Measurements from ENCODE around the gene RAP1GAP.

Gene RAP1GAP

DNA sequence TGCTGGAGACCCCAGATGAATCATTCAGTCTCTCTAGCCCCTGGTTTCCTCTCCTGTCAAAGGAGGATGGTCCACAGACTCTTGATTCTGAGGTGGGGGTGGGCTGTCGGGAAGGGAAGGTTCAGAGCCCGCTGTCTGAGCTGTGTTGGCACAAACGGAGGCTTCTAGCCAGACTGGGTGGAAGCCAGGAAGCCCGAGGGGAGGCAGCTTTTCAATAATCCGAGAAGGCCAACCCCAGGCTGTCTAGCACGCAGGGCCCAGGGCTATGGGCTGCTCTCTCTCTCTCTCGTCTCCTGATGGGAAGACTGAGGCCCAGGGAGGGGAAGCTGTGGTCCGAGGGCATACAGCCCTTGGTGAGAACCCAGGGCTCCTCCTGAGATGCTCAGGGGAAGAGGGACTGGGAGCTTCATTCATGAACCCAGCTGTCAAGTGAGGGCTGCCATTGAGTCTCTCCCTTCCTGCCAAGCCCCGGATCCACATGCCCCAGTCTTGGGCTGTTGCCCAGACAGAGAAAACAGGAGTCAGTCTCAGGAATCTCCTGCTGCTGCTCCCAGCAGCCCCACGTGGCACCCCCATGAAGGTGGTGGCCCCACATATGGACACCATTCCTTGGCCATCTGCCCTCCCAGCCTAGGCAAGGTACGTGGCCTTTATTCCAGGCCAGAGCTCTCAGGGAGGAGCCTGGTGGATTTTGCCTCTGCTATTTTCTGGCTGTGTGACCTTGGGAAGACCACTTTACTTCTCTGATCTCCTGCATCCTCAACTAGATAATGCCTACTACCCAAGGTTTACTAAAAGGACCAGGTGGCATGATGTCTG, 44.4 kb downstream of the RAP1GAP start:
- DNase-seq = no peak

DNA sequence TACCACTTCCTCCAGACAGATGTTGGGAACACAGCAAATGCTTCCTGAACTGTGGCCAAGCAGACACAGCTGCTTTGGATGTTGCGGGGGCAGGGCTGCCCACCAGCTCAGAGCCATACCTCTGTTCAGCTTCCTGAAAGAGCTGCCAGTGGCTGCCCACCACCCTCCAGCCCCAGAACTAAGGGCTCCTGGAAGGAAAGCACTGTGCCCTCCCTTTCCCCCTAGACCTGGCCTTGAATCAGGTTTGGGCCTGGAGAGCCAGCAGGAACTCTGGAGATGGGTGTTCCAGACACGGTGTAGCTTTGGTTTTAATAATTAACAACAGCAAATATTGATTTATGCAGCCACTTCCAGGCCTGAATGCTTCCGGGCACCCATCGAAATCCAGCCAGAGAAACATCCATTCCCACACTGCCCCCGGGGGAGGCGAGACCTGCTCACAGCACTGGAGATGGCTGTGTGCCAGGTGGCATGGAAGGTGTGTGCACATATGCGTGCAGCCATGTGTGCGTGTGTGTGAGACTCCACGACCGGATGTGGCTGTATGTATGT, 45.7 kb downstream of the RAP1GAP start:
- no peak for DNase-seq

DNA sequence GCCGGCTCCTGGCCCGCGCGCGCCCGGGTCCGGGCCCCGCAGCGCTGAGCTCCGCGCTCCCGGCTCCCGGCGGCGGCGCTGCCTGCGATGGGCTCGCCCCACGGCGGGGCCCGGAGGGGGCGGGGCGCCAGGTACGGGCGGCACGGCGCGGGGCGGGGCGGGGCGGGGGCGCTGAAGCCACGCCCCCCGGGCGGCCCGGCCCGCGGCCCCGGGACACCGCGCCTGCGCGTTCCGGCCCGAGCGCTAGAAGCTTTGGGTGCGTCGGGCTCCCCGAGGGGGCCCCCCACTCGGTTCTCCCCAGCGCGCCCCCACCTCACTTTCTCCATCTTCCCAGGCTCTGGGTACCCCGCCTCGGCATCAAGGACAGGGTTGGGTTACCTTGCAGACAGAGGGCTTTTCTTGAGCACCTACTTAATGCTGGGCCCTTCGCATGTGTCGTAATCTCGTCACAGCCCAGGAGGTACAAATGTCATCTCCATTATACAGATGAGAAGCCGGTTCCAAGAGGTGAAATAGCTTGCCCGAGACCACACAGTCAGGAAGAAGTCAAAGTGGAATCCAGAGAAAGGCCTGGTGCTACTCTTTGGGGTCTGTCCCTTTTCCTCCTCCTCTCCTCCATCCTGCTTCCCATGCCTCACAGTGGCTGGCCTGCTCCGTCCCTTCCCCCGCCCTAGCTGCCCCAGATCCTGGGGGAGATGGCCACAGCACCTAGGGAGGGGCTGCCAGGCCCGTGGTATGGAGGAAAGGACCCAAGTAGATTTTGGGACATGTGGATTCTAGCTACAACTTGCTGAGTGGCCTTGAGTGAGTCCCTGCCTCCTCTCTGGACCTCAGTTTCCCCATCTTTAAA, 46.5 kb downstream of the RAP1GAP start:
- peak; percentile 26 for DNase-seq

DNA sequence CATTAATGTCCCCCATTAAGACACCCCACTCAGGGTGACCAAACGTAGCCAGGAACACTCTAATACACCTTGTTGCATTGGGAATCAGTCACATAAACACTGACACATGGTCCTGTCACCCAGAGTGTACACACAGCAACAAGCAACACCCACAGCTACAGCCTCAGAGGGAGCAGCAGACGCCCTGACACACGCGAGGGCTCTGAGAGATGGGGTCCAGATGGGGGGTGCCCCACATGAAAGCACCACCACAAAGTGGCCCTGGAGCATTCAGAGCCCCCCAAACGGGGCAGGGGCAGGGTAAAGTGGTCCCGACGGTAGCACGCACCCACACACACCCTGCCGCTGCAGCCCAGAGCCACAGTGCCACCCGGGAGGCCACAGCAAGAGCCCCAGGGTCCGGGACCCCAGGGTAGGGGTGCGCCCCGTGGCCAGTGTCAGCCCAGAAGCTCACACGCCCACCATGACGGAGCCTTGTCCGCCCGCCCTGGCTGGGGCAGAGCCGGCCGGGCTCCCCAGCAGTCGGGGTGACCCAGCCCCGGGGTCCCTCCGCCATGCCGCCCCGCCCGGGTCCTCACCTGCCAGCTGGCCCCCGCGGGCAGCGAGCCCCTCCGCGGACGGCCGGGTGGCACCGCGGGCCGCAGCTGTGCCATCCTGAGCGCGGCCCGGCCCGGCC, 47.3 kb downstream of the RAP1GAP start:
- no peak for DNase-seq

DNA sequence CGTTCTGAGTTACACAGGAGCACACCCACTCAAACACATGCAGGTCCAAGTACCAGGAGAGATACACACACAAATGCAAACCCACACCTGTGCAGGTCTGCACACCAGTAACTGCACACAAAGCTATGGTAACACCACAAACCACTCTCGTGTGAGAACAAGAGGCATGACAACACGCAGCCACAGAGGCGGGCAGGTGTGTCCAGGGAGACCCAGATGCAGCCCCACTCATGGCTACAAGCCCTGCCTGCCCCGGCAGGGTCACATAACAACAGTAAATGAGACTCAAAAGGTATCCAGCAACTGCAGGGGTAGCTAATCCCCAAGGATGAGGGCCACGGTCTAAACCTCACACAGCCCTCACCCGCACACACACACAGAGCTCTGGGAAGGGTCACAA, 48.1 kb downstream of the RAP1GAP start:
- DNase-seq = no peak

DNA sequence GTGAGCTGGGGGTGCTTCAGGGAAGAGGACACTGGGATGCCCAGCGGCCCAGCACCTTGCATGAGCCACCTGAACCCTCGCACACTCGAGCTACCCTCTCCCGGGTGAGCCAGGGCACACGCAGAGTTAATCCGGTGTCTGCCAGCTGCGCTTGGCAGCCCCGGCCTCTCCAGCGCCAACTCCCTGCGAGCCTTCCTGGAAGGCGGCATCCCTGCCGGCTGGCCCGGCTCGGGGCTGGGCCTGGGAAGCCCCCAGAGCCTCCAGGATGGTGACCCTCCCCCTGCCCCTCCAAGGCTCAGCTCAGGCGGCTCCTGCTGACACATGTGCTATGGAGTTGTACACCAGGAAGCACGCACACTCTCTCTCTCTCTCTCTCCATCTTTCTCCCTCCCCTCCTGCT, 48.7 kb downstream of the RAP1GAP start:
- no peak for DNase-seq

DNA sequence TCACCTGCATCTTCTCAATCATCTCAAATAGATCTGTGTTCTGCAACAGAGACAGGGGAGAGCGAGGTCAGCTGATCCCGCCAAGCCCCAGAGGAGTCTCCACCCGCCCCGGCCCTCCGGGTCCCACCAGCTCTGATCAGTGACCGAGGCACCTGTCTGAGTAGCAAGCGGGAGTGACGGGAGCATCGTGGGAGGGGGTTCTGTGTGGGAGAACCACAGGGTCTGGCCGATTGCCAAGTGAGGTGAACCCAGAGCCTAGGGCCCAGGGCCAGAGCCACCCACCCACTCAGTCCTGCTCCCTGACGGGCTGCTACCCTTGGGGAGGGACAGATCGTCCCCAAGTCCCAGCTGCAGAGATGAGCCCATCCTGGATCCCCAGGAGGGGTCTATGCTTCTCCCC, 49.1 kb downstream of the RAP1GAP start:
- DNase-seq = no peak

DNA sequence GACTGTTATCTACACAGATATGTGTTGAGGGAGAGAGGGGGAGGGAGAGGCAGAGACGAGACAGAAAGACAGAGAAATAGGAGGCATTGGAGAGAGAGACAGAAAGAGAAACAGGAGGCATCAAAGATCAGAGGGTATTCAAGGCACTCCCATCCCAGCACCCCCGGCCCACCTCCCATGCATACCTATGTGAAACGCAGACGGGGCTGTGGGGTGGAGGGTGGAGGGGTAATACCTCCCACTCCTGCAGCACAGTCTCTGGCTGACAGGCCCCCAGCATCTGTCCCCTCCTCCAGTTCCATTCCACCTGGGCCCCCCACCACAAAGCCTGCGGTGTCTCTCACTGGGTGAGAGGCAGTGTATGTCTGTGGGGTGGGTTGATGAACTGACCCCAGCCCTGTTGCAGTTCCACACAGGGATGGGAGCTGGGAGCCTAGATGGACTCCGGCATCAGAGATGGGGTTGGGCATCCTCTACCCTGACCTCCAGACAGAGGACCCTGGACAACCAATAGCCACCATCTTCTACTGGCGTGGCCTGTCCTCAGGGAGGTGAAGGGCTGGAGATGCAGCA, 49.7 kb downstream of the RAP1GAP start:
- DNase-seq = no peak

DNA sequence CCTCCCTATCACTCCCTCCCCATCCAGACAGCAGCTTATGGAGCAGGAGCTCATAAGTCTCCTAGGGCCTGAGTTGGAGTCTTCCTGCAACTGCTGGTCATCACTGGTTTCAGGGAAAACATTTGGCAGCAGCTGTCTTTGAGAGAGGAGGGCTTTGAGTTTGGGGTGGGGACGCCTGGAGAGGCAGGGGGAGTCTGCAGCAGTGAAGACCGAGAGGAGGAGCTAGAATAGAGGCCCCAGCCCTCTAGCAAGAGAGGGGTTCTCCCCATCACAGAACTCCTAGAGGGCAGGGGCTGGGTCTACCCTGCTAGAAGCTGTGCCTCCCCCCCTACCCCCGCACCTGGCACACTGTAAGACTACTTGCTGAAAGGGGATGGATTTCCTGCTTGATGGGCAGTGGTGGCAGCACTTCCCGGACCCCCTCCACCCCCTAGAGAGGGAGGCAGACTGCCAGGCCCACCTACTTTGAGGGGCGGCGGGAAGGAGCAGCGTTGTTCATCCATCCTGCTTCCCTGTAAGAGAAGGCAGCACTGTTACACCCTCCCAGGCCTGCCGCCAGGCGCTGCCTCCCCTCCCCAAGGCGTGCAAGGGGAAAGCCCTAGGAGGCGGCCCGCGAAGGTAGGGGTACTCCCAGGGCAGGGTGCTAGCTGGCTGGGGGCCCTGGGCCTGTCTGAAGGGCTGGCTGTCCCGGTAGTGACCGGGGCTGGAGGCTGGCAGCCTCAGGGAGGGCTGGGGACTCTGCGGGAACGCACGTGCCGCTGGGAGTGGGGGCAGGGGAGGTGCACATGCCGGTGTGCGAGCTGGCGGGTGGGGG, 50.4 kb downstream of the RAP1GAP start:
- no peak for DNase-seq

DNA sequence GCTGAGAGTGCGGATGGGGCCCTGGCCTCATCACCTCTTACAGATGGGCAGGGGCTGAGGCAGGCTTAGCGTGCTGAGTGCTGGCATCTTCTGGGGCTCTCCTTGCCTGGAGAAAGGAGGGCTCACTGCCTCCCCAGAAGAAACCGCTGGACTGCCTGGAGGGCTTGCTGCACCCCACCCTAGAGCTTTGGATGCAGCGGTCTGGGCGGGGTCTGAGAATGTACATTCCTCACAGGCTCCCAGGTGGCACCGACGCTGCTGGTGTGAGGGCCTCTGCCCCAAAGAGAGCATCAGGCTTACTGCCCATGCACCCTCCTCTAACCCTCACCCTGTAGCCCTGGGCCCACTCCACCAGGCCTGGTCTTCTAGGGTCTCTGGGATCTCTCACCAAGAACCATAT, 51.1 kb downstream of the RAP1GAP start:
- DNase-seq = no peak

DNA sequence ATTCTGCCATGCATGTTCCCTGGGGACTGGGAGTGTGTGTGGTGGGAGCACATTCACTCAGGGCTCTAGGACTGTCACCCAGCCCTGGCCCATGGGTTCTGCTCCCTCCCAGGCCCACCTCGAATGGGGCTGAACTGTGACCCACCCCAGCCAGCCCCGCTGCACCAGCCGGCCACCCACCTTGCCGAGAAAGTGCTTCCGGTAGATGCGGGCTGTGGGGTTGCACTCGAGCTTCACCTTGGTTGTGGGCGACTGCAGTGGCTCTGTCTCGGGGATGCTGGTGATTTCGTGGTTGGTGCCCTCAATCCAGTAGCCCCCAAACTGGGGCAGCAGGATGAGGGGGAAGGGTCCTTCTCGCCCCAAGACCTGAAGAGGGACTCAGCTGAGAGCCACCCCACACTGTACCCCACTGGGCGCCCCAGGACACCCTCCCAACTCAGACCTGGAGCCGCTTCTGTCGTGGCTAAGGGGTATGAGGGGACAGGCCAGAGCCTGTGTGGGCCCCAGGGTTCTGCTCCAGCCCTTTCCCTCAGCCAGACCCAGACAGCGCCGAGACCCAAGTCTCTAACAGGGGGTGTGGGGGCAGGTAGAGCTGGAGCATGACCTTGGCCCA, 51.9 kb downstream of the RAP1GAP start:
- DNase-seq = no peak

DNA sequence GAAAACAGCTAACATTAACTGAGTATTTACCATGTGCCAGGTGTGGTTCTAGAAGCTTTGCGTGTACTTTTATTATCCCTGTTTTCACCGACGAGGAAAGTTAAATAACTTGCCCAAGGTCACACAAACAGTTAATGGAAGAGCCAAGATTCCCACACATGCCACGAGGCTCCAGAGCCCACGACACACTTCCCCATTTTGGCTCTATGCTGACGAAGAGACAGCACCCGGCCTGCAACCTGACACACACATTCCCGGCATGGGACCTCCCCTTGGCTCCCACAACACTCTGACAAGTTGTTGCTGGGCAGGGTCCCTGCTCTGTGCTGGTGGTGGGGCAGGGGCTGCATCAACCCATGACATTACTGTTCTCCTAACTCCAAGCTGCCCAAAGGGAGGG, 52.8 kb downstream of the RAP1GAP start:
- no peak for DNase-seq

DNA sequence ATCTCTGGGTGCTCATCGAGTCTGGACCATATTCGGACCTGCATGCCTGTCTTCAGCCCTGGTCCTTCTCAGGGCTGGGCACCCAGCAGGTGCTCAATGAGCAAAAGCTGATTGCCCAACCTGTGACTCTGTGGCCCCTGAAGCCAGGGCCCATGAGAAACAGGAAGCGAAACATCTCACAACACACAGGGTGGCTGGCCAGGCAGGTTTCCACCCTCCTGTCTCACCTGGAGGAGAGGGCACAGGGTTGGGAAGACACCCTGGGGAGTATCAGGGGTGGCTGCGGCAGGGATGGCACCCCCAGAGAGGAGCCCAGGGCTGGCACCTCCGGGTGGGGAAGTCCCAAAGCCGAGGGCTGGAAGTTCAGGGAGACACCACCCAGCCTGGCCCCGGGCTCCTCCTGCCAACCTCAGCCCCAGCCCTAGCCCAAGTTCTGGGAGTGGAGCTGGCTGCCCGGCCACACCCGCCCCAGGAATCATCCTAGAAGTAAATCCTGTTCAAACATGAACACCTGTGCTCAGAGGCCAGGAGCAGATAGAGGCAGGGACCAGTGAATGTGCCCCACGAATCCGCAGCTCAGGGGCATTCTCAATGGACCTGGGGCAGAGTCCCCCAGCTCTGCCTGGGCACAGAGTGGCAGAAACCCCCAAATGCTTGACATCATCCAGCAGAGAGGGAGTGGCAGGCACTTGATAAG, 54.6 kb downstream of the RAP1GAP start:
- DNase-seq = no peak

DNA sequence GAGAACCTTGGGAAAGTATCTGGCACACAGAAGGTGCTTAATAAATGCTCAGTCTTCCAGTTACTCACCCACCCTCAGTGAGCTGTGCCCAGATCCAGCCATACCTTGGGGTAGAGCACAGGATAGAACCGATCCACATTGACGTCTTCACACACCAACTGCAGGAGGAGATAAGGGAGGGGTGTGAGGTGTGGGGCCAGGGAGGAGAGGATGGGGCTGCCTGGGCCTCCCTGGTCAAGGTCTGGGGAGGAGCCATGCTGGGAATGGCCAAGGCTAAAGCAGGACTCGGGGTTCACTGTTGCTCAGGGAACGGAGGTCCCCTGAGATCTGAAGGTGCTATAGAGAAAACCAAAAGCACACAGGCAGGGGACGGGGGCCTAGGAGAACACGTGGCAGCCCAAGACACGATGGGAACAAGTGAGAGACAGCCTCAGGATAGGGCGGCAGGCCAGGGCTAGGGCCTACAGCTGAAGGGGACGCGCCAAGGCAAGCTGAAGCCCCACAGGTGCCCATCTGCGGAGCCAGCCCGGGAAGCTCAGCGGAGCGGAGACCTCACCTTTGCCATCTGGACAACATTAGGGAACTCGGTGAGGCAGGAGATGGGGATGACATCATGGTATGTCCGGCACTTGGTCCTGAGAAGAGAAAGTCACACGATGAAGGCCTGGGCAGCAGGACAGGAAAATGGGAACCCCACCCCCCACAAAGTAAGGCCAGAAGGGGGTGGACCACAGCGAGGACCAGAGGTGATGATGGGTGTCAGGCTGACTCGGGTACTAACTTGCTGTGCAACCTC, 55.9 kb downstream of the RAP1GAP start:
- DNase-seq = no peak

DNA sequence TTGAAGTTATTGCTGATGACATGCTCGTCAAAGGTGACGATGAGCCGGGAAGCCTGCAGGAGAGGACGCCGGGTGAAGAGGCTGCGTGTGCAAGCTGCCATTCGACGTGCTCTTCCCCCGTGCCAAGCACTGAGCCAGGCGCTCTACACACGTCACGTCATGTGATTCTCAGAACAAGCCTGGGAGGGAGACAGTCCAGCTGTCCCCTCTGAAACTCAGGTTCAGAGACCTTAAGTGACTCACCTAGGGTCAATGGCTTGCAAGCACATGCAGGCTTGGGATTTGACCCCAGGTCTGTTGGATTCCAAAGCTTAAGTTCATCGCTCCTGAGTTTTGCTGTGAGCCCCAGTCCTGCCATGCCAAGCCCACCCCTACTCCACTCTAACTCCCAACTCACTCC, 57.1 kb downstream of the RAP1GAP start:
- no peak for DNase-seq

DNA sequence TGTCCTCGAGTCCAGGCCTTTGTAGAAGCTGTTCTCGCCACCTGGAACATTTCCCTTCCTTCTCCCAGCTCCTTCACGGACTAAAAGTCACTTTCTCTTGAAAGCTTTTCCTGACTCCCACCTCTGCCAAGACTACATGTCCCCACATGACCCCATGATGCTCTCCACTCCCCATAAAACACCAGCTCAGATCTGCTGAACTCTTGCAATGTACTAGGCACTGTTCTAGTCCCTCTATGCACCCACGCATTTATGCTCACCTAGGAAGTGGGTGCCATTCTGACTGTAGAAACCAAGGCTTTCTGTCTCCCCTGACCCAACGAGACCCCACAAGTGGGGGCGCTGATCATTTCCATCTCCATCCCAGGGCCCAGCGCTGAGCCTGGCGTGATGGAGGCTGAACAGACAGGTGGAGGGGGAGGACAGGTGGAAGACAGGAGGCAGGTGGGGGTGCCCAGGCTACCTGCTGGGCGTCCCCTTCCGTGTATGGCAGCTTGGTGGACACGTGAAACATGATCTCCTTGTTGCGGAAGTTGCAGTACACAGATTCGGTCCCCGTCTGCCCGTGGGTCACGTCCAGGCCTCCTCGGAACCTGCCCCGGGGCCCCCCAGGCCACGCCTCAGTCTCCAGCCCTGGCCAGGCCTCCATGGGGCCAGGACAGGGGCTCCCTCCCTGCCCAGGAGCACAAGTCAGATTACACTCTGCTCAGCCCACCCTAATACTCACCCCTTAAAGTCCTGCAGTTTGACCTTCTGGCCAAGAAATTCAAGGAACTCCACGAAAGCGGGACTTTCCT, 58.0 kb downstream of the RAP1GAP start:
- no peak for DNase-seq

DNA sequence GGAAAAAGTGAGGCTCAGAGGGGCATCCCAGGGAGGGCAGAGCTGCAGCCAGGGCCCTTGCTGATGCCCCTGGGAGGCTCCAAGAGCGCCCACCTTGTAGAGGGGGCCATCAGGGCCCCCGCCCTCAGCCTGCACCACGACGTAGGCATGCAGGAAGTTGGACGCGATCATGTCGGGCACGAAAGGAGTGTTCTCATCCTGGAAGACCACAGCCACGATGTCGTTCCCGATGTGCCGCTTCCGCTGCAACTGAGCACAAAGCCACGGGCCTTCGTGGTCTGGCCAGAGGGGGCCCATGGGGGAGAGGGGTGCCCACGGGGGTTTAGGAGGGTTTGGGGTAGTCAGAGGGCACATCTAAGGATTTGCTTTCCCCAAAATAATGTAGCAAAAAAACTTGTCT, 59.1 kb downstream of the RAP1GAP start:
- no peak for DNase-seq

DNA sequence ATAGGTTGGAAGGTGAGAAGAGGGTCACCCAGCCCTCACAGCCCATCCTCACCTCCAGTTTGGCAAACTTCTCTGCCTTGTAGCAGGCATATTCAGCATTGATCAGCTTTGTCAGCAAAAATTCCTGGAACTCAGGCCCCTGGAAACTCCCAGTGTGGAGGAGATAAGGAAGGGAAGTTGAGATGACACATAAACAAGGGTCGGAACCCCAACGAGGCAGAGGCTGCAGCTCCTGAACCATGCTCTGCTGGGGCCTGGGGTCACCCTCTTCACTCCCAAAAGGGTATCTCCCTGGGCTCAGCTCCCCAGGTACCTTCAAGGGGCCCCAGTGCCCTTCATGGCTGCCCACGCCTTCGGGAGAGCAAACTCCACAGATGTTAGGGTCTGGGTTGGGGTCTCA, 60.4 kb downstream of the RAP1GAP start:
- DNase-seq = no peak

Measured in activated effector memory CD4-positive, alpha-beta T cell treated with Interleukin-2 at 50 U/mL for 16 hours (primary cell).